UCSD-AML1 (cell line): ENCODE measurements around the gene SCAPER.
"Not testable (repeated sequence)": the region's sequence is repeated elsewhere in the genome, so short reads cannot be mapped to it uniquely, and the experiment has no call there.

Source experiments
- DNase-seq: peaks from one replicate; lab custom pipeline; 2025; ENCODE audit not compliant: unreplicated experiment; lab: John Stamatoyannopoulos, UW

SCAPER gene

GRCh38 chr15:76787273-76787672 lies 117.9 kb downstream of the SCAPER start:
- DNase-seq: no peak

- no peak for DNase-seq
Measured at GRCh38 chr15:76776969-76777368, 128.2 kb downstream of the SCAPER start.

DNA sequence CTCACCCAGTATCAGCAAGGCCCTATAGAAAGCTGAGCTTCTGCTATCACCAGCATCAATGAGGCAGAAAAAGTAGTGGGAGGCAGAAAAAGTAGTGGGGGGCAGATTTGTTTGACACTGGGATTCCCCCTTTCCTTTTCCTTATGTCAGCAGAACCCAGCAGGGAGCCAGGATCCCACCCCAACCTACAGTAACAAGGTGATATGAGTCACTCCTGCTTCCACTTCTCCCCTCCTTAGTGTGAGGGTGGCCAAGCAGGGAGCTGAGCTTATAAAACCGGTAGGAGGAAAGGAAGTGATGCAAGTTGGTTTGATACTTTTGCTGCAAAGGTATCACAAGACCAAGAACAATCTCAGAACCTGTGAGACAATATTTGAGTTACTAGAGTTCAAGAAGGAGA lies 128.7 kb downstream of the SCAPER start:
- no peak for DNase-seq

GRCh38 chr15:76773234-76773633 lies 131.9 kb downstream of the SCAPER start:
- DNase-seq: no peak

DNA sequence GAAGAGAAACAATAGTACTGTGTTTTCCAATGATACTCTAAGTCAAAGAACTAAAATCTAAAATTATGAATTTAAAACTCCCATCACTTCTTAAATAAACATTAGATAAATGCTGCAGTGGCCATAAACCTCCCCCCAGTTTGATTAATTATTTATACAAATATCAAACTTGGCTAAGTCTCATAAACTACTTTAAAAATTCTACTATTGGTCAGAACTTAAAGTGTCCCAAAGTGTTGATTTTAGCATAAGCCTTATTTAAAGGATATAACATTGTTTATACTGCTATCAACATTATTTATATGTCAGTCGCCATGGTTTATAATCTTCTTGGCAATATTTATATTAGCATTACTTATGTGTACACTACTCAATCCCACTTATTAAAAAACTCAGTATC lies 132.4 kb downstream of the SCAPER start:
- no peak for DNase-seq

- no peak for DNase-seq
Measured at GRCh38 chr15:76764004-76764403, 141.1 kb downstream of the SCAPER start.

GRCh38 chr15:76763554-76763953 lies 141.6 kb downstream of the SCAPER start:
- DNase-seq: no peak

- no peak for DNase-seq
Measured at GRCh38 chr15:76756381-76756780, 148.8 kb downstream of the SCAPER start.

DNA sequence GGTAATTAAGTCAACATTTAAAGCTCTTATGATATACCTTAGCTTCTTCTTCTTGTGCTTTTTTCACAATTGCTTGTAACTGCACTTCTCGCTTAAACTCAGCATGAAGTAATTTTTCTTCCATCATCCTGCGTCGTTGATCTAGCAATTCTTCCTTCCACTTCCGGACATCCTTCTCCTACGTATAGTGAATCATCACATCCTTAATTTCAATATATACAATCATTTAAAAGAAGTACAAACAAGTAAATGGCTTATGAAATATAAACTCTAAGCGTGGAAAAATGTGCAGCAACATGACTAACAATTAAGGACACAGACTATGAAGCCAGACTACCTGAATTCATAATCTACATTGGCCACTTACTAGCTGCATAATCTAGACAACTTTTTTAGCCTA lies 151.4 kb downstream of the SCAPER start:
- DNase-seq: no peak

DNA sequence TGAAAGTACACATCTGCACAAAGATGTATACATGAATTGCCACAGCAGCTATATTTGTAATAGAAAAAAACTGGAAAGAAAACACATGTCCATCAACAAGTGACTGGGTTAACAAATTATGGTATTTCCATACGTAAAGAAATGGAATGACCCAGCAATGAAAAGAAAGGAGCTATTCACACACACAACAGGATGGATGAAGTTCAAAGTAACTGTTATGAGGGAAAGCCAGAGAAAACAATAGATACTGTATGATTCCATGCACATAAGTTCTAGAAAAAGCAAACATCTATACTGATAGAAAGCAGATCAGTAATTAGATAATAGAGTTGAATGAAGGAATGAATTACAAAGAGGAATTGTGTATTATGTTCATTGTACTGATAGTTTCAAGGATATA lies 152.0 kb downstream of the SCAPER start:
- DNase-seq: no peak

DNA sequence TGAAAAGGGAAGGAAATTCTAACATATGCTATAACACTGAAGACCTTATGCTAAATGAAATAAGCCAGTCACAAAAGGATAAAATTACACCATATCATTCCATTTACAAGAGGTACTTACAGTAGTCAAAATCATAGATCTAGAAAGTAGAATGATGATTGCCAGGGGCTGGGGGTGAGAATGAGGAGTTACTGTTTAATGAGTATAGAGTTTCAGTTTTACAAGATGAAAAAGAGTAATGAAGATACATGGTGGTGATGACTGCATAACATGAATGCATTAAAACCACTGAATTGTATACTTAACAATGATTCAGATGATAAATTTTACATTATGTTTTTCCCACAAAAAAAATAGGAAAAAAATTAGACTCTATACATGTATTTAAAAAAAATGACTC lies 152.6 kb downstream of the SCAPER start:
- no peak for DNase-seq

- DNase-seq: no peak
Measured at GRCh38 chr15:76737573-76737972, 167.6 kb downstream of the SCAPER start.

DNA sequence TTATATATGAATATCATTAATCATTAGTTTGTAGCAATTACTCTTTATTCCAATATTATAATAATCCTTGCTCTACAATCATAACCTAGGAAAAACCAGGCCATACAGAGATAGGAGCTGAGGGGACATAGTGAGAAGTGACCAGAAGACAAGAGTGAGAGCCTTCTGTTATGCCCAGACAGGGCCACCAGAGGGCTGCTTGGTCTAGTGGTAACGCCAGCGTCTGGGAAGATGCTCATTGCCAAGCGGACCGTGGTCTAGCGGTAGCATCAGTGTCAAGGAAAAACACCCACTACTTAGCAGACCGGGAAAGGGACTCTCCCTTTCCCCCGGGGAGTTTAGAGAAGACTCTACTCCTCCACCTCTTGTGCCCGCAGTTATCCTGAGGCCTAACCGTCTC lies 172.8 kb downstream of the SCAPER start:
- not testable (repeated sequence) for DNase-seq

DNA sequence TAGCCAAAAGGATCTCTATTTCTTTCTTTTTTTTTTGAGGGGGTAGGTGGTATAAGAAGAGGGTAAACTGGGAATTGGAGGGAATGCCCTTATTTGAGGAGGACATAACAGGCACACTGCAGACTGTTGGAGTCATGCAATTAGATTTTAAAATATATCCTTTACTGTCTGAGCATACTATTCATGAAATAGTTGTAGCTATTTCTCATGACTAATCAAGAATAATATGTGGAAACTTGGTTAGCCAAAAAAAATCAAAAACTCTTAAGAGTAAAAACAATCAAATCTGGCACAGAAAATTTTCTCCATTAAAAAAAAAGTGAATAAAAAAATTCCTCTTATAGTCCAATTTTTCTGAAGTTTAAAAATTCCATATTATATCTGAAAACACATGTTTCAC lies 174.9 kb downstream of the SCAPER start:
- DNase-seq: no peak

DNA sequence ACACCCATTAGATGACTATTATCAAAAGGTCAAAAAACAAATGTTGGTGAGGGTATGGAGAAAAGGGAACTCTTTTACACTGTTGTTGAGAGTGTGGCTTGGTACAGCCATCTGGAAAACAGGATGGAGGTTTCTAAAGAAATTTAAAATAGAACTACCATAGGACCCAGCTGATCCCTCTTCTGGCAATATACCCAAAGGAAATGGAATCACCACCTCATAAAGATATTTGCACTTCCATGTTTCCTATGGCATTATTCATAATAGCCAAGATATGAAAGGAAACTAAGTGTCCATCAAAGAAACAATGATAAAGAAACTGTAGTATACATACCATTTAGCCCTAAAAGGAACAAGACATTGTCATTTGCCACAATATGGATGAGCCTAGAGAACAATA lies 186.3 kb downstream of the SCAPER start:
- DNase-seq: no peak

- no peak for DNase-seq
Measured at GRCh38 chr15:76714950-76715349, 190.2 kb downstream of the SCAPER start.

DNA sequence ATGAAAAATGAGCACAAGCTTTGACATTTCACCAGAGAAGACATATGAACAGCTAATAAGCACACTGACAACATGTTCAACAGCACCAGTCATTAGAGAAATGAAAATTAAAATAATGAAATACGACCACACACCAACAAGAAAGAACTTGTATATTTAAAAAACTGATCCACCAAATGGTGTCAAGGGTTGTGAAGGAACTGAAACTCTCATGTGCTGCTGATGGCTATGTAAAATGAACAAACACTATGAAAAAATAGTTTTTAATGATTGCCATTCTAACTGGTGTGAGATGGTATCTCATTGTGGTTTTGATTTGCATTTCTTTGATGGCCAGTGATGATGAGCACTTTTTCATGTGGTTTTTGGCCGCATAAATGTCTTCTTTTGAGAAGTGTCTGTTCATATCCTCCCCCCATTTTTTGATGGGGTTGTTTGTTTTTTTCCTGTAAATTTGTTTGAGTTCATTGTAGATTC lies 193.8 kb downstream of the SCAPER start:
- no peak for DNase-seq

DNA sequence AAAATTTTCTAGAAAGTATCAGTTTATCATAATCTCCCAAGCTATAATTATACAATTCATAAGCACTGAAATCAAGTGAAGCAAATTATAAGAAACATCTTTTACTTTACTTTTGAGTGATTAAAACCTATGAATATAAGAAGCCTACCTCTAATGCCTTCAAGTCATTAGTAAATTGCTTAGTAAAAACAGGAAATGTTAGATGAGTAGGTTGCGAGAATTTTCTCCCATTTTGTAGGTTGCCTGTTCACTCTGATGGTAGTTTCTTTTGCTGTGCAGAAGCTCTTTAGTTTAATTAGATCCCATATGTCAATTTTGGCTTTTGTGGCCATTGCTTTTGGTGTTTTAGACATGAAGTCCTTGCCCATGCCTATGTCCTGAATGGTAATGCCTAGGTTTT lies 201.1 kb downstream of the SCAPER start:
- not testable (repeated sequence) for DNase-seq

GRCh38 chr15:76696840-76697239 lies 208.3 kb downstream of the SCAPER start:
- no peak for DNase-seq

- not testable (repeated sequence) for DNase-seq
Measured at GRCh38 chr15:76692546-76692945, 212.6 kb downstream of the SCAPER start.

DNA sequence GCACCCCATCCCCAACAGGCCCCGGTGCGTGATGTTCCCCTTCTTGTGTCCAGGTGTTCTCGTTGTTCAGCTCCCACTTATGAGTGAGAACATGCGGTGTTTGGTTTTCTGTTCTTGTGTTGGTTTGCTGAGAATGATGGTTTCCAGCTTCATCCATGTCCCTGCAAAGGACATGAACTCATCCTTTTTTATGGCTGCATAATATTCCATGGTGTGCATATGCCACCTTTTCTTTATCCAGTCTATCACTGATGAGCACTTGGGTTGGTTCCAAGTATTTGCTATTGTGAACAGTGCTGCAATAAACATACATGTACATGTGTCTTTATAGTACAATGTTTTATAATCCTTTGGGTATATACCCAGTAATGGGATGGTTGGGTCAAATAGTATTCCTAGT lies 217.5 kb downstream of the SCAPER start:
- DNase-seq: not testable (repeated sequence)

GRCh38 chr15:76684002-76684401 lies 221.1 kb downstream of the SCAPER start:
- DNase-seq: no peak

- DNase-seq: no peak
Measured at GRCh38 chr15:76682833-76683232, 222.3 kb downstream of the SCAPER start.

- no peak for DNase-seq
Measured at GRCh38 chr15:76682259-76682658, 222.9 kb downstream of the SCAPER start.
